CD4-positive, alpha-beta T cell treated with Interleukin-6 at 100 ng/mL for 8 hours (primary cell): Measurements from ENCODE around the gene ATXN7.

Experiments
- DNase-seq: peaks from one replicate; pipeline ENCODE4 v3.0.0-alpha.2; 2020; ENCODE audit warnings: mixed read lengths, low spot score

Gene ATXN7

GRCh38 chr3:64021922-64022321 lies 158.3 kb downstream of the ATXN7 start:
- no peak for DNase-seq

DNA sequence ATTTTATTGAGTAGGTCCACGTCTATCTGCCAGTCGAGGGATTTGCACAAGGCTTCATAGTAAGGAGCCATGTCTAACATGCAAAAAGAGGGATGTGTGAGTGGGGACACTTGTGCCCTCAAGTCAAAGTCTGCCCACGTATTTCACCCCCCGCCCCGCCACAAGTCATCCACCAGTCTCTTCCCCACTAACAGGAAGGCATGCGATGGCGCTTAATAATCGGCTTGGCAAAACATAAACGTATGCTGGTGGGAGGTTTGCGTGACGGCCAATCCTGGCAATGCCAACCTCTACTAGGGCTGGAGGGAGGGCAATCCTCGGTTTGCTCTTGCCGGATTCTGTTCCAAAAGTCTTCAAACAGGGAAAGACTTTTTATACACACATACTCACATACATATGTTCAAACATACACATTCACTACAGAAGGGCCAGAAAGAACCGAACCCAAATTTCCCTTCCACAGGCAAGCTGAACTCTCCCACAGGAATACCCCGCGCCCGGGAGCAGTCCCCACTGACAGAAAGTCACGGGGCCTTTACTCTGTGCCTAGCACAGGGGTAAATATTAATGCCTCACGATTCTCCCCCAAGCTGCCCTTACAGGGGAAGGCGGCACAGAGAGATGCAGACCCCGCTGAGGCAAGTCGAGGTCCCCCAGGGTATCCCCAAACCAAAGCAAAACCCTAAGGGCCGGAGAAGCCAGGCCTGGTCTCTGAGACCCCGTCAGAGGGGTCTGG lies 159.0 kb downstream of the ATXN7 start:
- no peak for DNase-seq

DNA sequence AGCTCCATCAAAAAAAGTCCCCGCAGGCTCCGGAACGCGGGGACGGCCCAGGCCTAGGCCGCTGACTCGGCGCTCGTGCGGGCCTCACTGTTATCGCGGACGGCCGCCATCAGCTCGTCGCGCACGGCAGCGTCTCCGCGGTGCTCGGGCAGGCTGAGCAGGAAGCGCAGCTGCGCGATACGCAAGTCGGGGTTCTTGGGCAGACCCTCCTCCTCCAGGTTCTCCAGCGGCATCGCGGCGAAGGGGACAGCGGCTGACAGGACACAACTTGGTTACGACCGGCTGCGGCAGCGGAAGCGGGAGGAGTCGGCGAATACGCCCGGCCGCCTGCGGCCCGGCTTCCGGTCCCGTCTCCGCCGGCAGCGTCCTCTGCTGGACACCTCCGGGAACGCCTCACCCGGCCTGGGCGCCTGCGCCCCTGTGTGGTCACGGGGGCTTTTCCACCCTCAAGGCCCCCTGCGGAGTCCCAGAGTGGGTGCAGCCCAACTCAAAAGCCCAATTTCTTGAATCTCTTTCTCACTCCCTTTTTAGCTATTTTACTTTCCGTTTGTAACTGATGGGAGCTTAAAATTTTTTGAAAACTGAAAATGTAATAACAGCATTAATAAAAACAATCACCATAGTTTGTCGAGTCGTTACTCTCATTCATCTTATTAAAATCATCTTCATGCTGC lies 159.7 kb downstream of the ATXN7 start, which contains the start of gene PSMD6:
Gene PSMD6, minus strand, starts transcription at position 308 of the 674 bp plus-strand sequence. Its CDS starts 75 bp downstream, at position 233.
- peak; percentile 85 for DNase-seq

- no peak for DNase-seq
Observed at GRCh38 chr3:64023861-64024223, 160.2 kb downstream of the ATXN7 start.

GRCh38 chr3:64026346-64026745 lies 162.7 kb downstream of the ATXN7 start:
- DNase-seq, result no peak

DNA sequence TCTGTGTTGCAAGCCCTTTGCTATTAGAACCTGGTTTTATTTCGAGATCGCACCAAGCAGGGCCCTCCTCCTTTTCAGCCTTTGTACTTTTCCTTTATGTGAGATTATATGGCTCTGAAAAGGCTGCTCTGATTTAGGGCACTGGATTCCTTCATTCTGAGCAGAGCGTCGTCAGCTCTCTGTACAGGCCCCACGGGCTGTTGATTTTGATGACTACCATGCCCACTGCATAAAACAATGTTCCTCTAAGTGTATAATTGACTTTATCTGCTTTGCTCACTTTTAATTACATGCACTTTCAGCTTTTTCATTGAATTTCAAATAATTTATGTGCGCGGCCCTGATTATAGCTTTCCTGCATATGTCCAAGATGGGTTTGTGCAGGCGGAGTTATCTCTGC lies 164.0 kb downstream of the ATXN7 start:
- DNase-seq, result no peak

DNA sequence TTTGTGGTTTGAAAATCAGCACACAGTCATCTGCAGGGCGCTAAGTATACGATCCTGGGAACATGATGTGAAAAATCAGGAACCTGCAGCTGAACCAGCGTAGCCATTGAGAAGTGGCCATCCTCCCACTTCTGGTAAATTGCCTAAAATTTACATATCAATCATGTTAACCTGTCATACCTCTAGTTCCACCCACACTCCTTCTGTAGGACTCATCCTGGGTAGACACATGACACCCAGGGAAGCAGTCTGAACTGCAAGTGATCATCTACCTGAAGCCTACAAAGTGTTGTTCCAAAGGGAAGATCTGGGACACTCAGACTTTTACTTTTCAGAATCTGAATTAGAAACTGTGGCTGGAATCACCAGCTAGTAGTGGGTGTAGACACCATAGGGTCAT lies 165.1 kb downstream of the ATXN7 start:
- no peak for DNase-seq

- no peak for DNase-seq
Observed at GRCh38 chr3:64029287-64029686, 165.6 kb downstream of the ATXN7 start.

DNA sequence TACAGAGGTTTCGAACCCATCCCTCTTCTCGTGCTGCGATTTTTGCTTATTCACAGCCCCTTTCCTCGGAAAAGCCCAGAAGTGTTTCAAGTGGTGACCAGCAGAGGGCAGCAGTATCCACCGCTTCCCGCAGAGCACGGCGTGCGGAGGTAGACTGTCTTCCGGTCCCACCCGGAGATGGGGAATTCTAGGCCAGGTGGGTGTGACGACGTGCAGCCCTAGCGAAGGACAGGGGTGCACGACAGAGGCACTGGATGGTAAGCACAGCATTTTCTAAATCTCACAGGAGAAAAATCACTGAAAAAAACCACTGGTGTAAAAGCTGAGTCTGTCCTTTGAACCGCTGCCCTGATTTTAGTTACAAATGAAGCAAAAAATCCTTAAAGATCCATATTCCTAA lies 167.1 kb downstream of the ATXN7 start:
- peak; percentile 76 for DNase-seq

DNA sequence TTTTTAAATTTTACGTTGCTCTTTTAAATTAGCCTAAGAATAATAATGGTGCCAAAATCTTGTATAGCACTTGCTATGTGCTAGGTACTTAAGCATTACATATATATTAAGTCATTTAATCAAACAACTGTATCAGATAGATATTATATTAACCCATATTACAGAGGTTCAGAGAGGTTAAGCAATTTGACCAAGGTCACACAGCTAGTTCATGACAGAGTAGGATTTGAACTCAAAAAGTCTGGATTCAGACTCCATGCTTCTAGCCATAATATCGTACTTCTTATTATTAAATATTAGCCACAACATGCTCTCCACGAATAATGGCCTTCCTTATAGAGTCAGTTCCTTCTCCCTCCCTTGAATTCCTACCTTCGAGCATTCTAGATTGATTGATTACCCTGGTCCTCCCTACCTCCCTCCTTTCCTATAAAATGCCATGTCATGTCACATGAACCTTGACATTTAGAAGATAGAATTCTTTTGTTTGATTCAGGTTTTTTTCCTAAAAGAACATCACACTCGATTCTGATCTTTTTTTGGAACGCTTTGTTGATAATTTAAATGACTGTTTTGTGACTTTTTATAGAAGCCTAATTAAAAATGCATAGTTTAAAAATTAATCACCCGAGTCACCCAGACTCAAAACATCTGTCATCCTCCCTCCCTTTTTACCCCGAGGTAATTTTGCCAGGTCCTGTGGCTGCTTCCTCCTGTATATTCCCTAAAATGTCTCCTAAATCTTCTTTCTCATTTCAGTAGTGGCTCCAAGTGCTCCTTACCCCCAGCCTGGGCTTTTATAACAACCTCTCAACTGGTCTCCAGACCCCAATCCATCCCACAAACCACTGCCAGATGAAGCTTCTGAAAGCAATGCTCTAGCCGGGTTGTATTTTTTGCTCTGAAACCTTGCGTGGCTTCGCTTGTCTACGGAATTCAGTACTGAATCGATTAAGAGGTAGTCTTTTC lies 168.2 kb downstream of the ATXN7 start:
- DNase-seq, result no peak

- no peak for DNase-seq
Observed at GRCh38 chr3:64033069-64033468, 169.4 kb downstream of the ATXN7 start.

DNA sequence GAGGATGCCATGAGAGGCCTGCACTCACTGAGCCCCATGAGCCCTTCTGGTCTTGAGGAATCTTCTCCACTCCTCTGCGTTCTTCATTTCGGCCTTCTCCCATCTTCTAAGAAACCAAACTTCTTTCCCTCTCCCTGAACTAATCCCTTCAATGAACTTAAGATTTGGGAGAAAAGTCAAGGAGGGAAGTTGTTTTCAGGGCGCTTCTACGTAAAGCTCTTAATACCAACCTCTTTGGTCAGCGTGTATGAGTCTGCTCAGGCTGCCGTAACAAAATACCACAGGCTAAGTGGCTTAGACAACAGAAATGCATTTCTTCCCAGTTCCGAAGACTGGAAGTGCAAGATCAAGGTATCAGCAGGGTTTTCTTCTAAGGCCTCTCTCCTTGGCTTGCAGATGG lies 173.4 kb downstream of the ATXN7 start:
- DNase-seq, result no peak

DNA sequence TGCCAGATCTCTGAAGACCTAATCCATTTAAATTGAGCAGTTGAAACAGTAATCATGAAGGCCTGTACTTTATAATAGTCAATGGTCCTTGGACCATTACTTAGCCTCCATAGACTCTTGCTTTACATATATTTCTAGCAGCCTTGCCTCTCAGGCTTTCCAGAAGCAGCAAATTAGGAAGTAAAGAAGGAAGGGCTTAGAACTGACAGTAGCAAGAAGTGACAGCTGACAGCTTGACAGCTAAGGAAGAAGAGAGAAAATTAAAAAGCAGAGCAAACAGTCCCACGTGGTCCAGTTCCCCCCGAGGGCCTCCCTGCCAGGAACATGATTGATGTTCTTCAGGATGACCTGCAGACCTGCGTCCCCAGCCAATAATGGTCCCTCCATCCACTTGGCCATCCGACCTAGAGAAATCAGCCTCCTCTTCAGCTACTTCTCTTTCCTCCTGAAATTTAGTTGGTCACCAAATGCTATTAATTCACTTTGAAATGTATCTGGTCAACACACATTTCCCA lies 174.6 kb downstream of the ATXN7 start:
- DNase-seq, result no peak

DNA sequence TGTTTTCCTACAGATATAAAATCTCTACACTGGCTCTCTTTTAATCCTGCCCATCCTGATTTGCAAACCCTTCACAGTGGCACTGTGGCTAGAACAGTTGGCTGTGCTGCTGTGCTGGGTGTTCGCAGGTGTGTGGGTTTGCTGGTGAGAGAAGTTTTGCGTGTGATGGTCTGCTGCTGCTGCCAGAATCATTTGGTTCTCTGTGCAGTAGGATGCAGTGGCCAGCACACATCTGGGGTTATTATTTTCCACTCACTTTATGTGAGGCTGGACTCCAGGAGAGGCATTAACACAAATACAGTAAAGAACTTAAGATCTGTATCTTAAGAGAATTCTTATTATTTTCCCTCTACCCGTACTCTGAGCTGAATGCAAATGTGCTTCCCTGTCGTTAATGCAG lies 175.7 kb downstream of the ATXN7 start:
- no peak for DNase-seq

GRCh38 chr3:64039981-64040733 lies 176.5 kb downstream of the ATXN7 start:
- DNase-seq, result no peak

DNA sequence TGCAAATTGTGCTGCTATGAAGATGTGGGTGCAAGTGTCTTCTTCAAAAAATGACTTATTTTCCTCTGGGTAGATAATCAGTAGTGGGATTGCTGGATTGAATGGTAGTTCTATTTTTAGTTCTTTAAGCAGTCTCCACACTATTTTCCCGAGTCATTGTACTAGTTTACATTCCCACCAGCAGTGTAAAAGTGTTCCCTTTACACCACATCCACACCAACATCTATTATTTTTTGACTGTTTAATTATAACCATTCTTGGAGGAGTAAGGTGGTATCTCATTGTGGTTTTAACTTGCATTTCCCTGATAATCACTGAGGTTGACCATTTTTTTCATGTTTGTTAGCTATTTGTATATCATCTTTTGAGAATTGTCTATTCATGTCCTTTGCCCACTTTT lies 179.3 kb downstream of the ATXN7 start:
- DNase-seq, result no peak

- no peak for DNase-seq
Observed at GRCh38 chr3:64046592-64046991, 182.9 kb downstream of the ATXN7 start.

DNA sequence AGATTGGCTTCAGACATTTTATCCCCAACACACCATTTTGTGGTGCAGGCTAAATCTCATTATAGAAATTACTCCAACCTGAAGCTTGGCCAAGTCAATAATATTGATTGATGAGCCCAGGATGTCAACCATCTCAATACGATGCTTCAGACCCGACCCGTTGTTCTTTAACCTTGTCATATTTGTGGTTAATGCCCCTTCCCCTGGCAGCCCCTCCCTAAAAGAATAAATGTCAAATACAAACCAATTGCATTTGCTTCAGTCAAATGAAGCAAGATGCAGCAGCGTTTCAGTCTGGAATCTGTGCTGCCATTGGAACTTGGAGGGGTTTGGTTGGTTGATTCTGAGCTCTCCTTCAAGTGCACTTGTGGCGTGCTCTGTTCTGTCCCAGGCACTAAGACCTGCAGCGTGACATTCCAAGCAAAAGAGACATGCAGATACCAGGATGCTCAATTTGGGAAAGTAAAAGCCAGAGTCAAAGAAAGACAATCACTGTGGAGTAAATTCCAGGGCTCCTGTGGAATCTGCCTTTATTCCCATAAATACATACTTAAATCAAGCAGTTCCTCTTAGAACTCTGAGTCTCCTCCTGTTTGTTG lies 183.4 kb downstream of the ATXN7 start:
- DNase-seq, result no peak

GRCh38 chr3:64047787-64048186 lies 184.1 kb downstream of the ATXN7 start:
- no peak for DNase-seq

DNA sequence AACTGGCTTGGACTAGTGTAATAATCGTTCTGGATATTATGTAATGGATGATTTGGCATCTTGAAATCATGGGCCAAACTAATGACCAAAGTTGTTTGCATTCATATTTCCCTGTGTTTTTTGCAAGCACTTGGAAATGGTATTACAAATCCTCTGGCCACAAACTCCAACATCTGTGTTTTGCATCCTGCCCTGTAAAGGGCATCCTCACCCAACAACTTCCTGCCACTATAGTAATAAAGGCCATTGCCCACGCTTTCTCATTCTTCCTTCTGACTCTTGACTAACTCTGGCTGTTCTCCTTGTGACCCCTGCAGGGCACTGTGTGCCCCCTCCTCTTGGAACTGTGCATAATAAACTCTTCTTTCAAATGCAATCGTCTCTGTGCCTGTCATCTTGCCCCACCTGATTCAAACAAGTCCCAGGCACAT lies 185.0 kb downstream of the ATXN7 start:
- no peak for DNase-seq

DNA sequence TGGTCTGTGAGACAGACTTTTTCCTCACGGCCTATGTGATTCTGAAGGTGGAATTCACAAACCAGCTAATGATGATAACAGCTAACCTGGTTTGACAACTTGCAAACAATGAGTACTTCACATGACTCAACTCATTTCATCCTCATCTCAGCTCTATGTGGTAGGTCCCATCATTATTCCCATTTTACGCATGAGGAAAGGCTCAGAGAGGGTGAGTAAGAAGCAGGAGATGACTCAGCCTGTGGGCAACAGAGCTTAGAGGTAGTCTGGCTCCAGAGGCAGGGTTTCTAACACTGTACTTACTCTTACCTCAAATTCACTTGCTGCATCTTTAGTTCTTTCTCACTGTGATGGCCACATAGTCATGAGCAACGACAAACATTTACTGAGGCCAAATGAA lies 185.5 kb downstream of the ATXN7 start:
- DNase-seq, result no peak
